Right lung (tissue), 5 donors: ENCODE results near the gene POLR2C. TPM values are rescaled to one million over a fixed set of nuclear protein-coding genes. Genes with fewer than 3 reads are reported as not detected.
A peak's percentile ranks its signal among the peaks of the same experiment; 100 is the strongest.

Source experiments
- DNase-seq, 2 donors: peaks; one replicate each; pipeline ENCODE4 v3.0.0-alpha.2; 2013
- polyA plus RNA-seq, 5 donors: library from polyadenylated mRNA; unstranded; fragments of 120-200 nt; gene quantifications; one replicate each; pipeline versions ENCODE4 v1.2.1 to v1.2.3, GENCODE V29; 2013; ENCODE audit warnings: inconsistent platforms in 1 of 5, low replicate concordance in 1 of 5; ENCODE audit not compliant: insufficient read length in 5 of 5, insufficient read depth in 1 of 5

The POLR2C gene
- polyA plus RNA-seq, 5 donors: 74.4 to 87.6 (median 77.5) TPM

DNA sequence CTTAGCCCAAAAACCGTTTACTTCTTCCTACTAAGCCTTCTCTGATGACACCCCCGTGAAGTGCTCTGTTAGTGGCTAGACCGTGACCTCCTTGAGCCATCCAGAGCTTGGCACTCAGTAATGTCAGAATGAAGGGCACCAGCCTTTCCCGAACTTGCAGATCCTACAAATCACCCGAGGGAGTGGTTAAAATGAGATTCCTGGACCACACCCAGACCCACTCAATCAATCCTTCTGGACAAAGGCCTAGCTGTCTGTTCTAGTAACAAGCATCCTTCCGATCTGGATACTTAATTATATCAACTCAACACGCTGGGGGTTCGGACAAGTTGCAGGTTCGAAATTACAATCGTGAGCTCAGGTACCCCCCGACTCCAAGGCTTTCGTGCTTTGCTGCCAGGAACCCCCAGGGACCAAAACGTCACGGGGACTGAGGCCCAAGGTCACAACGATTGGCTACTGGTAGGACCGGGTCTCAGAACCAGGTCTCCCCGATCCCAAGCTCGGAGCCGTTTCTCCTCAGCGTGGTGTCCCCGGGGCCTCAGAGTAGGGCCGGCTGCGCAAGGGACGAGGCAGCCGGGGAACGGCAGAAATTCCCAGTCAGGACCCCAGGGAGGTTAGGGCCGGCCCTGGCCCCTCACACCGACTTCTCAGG, 15.8 kb upstream of the POLR2C start:
- peak in 1 of 2 donors; percentile 5 for DNase-seq

DNA sequence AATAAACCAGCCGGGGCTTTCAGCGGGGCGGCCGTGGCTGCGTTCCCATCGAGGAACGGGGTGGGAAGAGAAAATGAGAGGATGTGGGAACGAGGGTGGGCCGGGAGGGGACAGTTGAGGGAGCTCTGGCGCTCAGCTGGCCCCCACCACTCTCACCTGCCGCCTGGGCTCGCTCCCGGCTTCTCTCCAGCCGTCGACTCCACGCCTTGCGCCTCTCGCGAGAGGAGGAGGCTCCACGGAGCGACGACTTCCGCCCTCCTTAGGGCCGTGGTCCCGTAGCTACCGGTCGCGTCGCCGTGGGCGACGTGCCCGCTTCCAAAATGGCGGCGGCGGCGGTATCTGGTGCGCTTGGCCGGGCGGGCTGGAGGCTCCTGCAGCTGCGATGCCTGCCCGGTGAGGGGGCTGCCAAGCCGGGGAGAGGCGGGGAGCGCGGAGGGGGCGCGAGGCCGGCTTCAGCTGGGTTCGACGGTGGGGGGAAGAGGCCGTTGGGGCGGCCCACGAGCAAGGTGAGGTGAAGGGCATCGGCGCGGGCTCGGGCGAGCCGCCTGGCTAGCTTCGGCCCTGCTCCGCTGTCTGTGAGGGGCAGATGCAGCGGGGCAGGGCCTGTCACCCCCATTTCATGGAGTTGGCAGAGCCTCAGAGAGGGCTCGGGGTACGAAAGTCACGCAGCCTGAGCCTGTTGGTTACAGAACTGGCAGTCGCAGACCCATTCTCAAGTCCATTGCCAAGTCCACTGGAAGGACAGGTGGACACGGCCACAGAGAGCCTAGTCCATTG, 15.1 kb upstream of the POLR2C start, which contains the start of the genes CIAPIN1 and COQ9:
TSS of gene CIAPIN1 (minus strand) at position 200 of the 777 bp plus-strand sequence. CDS start 6,457 bp downstream, outside the sequence.
TSS of gene COQ9 (plus strand) at position 294 of the 777 bp plus-strand sequence. CDS start at position 321, 27 bp downstream.
- DNase-seq: peak; percentile 92 to 93

DNA sequence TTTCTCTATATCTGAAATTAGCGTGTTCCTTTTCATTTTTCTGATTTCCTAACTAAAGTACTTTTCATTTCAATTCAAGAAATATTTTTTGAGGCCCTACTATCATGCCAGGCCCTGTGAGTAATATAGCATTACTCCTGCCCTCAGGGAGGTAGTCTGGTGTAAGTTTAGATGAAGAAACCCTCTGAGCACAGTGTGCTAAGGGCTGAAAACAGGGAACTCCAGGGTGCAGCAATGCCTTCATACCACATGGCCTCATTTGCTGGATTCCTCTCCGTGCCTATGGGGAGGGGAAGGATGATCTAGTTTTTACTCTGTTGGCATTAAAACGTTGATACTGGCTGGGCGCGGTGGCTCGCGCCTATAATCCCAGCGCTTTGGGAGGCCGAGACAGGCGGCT, 10.5 kb upstream of the POLR2C start:
- no peak for DNase-seq

DNA sequence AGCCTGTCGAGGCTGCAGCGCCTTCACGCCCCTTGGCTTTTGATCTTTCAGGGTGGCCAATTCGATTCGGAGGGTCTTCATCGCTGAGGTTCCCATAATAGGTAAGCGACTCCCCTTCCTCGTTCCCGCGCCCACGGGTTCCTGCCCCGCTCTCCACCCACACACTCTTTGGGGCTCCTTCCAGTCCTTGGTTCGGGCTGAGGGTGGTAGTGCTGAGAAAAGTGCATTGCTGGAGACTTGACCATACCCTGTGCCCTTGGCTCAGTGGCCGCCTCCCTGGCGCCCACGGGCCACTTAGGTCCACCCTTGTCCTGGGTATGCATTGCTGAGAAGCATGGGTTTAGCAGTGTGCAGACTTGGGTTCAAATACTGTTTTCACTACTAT, 491 bp downstream of the POLR2C start:
- DNase-seq: no peak

DNA sequence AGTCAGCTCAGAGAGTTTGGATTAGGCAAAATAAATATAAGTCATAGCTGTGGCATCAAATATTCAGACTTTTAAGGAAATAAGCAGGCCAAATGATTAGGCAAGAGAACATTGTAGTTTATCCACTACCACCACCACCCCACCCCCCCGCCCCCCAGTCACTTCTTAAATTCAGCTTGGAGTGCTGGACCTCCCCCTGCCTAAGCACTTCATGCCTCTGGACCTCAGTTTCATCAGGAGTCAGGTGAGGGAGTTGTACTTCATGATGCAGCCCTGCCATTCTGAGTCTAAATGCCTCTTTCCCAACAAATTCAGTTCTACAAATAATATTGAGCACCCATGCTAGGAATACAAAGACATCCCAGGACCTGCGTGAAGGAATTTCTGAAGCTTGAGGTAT, 2.0 kb downstream of the POLR2C start:
- DNase-seq: no peak

DNA sequence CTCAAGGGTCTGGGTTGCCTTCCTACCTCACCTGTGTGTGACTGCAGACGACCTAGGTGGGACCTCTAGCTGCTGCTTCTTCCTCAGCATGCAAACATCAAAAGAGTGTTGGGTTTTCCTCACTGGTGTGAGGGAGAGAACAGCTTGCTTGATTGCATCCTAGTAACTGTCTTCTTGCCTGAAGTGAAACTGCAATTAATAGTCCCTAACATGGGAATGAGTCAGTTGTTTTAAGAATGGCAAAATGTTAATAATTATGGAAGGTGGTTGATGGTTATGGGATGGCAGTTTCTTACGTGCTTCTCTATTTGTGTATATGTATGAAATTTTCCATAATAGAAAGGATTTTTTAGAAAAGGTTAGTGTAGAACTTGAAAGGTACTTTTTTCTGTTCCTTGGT, 5.9 kb downstream of the POLR2C start:
- no peak for DNase-seq

DNA sequence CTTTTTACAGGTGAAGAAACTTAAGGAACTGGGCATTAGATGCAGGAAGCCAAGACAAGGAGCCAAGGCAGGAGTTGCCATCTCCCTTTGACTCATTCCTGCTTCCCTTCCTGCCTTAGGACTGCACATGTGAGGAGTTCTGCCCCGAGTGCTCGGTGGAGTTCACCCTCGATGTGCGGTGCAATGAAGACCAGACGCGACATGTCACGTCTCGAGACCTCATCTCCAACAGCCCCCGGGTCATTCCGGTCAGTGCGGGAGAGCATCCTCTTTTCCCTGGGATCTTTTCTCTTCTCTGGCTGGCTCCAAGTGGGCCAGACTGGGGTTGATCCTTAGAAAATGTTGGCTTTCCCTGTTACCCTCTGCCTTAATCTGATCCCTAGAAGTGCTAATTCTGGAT, 6.6 kb downstream of the POLR2C start:
- no peak for DNase-seq

DNA sequence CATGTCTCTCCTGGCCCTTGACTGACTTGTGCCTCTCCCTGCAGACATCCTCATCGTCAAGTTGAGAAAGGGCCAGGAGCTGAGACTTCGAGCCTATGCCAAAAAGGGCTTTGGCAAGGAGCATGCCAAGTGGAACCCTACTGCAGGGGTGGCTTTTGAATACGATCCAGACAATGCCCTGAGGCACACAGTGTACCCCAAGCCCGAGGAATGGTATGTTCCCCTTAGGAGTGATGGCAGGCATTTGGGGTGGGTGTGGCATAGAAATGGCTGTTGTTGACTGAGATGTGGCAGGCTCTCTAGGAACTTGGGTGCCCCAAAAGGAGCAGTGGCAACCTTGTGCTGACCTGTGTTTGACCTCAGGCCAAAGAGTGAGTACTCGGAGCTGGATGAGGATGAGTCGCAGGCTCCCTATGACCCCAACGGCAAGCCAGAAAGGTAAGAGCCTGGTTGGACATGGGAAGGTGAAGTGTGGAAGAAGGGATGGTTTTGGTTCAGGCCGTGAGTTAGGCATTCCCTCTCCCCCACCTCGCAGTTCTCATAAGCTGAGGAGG, 7.5 kb downstream of the POLR2C start:
- DNase-seq: no peak

DNA sequence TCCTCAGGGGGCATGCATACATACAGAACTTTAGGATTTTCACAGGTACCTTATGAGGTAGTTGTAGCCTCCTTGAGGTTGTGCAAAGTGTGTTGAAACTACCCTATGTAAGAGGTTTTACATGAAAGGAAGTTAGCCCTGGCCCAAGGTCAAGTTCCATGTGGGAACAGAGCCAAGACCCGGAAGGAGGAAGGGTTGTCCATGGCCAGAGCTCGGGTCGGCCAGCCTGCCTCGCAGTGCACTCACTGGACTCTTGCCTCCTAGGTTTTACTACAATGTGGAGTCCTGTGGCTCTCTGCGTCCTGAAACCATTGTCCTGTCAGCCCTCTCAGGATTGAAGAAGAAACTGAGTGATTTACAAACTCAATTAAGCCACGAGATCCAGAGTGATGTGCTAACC, 8.2 kb downstream of the POLR2C start:
- DNase-seq: no peak

DNA sequence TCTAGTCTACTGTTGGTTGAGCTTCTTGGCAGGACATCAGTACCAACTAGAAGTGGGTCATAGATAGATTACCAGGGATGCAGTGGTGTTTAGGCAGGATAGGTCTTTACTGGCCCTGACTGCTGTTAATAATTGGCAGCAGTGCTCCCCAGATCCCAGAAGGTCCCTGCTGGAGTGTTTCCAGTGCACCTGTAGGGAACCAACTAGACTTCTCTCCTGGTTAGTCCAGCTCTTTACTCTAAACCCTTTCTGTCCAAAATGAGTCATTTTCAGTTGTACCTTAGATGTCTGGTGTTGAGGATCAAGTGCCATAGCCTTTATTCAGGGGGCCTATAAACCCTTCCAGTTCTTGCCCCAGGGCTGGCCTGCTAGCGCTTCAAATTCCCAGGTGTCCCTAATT, 8.7 kb downstream of the POLR2C start:
- no peak for DNase-seq

DNA sequence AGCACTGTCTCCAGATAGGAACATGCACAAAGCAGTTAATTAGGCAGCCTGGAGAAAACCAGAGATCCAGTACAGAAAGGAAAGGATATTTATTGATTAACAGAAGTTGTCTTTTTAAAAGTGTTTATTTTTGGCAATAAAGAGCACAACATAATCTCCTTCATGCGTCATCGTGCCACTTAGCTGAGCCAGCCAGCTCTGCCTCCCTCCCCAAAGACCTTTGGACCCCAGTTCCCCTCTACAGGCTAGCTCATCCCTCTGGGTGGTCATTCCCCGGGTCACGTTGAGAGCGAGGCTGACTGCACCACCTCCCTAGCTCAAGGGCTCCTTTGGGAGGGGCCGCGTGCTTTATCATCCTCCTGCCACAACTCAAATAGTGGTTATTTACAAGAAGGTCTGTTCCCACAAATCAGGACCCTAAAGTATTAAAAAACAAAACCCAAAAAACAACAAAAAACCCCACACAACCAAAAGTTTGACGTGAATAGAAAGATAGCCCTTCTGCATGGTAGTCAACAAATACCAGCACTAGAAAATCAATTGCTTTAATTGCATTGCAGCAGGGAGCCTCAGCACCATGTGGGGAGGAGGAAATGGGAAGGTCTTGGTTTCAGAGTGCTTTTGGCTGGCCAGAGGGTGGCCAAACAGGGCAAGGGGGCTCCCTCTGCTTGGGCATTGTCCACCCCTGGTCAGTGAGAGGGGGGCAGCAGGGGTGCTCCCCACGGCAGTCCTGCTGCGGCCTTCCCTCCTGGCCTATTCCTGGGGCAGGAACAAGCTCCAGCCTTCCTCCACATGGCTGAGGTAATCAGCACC, 9.6 kb downstream of the POLR2C start:
- DNase-seq: no peak

DNA sequence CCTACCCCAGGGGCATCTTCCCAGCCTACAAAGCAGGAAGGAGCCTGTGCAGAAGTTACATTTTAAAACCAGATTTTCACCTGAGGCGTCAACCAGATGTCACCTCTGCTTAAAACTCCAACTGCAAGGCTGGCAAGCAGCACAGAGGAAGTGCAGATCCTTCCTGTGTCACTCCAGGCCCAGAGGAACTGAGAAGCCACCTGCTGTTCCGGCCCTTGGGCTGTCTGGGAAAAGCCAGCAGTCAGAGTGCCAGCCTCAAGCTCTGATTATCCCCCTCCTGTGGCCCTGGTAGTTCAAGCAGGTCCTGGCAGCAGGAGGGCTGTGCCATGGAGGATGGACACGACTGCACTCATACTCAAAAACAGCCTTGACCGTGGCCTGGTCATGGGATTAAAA, 10.2 kb downstream of the POLR2C start:
- DNase-seq: no peak

DNA sequence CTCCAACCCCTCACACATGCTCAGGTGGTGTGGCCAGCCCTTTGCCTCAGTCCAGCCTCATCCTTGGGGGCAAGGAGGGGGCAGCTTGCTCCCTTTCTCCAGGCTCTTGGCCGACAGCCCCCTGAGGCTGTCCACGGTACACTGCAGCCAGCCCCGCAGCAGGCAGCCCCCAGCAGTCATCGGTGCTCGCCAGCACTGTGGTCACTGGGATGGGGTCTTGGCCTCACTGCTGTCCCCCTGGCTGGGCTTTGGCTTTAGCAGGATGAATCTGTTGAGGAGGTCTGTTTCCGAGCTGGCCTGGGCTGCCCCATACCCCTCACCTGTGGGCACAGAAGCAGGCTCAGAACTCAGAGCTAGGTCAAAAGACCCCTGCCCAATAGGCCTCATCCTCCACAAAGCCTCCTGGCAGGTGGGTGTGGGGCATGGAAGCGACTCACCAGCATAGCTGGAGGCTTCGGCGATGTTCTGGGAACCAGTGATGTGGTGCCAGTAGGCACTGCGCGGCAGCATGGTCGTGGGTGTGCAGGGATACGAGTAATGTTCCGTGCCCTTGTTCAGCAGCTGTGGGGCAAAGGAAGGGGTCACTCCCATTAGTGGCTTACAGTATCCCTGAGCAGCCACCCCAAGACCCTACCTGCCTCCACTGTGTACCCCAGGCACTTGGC, 10.8 kb downstream of the POLR2C start:
- no peak for DNase-seq

DNA sequence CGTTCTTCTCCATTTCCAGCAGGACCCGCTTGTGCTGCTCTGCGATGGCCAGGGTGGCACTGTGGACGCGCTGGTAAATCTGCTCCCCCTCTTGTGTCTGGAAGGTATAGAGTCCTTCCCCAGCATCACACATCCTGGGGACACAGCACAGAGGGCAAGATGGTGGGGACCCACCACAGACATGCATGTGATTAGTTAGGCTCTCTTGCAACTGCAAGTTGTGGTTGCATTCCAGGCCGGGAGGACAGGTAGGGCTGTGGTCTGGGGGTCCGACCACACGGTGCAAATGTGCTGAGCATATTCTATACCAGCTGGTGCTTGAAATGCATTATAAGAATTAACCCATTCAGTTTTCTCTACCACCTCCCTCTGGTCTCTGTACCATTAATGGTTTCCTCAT, 11.4 kb downstream of the POLR2C start:
- DNase-seq: no peak

DNA sequence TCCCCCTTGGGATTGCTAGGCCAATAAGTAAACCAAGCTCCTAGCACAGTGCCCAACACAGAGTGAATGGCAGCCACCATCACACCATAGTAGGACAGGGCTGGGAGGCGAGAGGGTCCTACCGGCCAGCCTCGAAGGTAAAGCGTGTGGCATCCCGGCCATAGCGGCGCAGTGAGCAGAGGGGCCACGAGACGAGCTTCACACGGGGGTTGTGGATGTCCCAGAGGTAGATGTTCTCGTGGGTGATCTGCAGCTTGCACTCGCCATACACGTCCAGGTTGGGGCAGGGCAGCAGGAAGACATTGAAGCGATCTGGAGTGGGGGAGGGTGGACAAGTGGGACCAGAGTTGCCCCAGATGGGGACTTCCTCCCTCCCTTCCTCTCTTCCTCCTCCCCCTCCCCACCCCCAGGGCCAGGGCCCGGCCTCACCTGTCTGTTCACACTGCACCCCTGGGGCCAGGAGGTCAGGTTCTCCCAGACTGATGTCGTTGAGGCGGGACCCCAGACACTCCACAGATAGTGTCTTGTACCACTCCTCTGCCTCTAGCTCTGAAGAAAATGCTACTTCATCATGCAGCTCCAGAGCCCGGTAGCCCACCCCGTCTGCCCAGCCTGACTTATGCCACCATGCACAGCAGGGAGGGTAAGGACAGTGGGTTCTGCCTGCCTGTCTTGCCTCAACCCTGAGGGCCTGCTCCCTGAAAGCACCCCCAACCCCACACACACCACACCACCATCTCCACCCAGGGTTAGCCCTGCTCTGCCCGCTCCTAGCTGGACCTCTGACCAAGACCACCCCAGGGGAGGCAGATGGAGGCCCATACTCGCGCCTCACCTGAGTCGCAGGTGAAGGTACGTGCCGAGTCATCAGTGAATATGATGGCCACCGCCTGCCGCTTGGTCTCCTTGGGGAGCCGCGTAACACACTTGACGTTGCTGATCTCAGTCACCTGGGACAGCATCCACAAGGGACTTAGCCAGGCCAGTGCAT, 12.5 kb downstream of the POLR2C start:
- DNase-seq: no peak

DNA sequence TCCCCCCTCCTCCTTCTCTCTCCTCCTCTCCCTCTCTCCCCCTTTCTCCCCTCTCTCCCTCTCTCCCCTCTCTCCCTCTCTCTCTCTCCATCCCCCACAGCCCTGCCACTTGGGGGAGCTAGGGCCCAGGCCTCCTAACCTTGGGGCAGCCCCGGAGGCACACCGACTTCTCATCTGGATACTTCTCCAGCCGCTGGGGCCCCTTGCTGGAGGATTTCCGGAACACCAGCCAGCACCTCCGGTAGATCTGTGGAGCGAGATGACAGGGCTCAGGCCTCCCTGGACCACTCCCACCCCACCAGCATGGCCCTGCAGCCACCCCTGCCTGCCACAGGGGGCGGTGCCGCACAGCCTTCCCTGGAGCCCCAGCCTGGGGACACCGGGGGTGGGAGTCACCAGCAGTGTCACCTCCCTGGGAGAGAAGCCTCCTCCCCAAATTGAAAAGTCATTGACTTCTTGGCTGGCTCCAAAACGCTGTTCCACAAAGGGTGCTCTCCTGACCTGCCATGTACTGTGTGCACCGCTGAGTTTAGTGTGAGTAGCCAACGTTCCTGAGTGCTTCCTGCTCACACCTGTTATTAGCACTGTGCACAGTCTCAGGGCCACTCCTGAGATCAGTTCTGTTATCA, 13.3 kb downstream of the POLR2C start:
- no peak for DNase-seq

DNA sequence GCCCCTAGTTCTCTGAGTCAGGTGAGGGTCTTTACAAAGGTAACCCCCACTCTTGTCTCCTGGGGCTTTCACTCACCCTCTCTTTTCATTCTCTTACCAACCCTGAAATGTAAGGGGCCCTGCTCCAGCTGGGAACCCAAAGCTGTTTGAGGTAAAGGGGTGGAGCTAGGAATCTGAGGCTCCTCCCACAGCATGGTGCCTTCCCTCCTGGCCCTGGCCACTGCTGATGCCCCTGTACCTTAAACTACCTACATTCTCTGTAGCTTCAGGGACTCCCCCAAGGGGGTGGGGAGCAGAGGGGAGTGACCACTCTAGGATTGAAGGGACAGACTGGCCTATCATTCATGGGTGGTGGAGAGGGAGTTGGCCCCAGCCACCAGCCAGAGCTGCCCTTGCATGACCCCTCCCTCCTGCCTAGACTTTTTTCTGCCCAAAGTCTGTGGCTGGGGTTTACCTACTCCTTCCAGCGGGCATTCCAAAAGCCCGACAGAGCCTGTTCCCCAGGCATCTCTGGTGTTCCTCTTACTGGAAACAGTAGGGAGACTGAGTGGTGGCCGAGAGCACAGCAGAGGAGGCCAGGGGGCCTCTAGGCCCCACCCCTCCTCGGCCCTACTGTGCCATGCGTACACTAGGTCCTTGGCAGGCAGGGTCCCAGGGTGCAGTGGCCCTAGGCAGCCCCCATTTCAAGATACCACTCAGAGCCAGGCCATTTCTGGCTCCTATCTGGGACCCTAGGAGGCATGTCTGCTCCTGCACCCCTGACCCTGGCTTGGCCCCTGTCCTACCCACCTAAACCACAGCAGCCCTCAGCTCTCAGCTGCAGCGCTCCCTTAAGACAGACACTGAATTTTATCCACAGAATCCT, 14.3 kb downstream of the POLR2C start:
- DNase-seq: no peak

DNA sequence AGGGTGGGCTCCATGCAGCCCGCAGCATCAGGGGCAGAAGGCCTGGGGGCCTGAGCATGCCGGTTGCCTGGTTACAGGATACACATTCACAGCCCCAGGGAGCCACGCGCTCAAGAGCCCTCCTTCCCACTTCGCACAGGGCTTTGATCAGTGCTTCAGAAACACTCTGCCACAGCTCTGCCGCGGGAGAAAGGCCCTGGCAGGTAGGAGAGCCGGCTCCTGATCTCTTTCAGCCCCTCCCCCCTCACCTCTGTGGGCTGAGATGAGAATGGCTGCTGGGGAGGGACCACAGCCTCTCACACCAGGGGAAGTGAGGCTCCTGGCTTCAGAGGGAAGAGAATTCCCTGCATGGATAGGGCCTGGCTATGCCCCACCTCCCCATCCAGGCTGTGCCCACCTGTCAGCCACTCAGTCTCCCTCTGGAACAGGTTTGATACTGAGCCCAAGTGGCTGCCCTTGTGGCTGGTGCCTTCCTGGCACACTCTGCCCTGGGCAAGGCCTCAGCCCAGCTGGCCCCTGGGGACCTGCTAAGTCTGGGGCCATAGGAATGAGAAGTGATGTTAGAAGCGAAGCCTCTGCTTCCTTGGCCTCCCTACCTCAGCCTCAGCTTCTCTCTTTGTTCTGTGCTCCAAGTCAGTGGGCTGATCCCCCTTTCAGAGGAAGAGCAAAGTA, 15.2 kb downstream of the POLR2C start:
- no peak for DNase-seq
